ENCODE results near the gene SRPK3. TPM values are rescaled to one million over a fixed set of nuclear protein-coding genes. Genes with fewer than 3 reads are reported as not detected.

SRPK3 gene
- total and polyA plus RNA-seq, 2 experiments from 2014 or later: 0.71 TPM; not detected in 1

DNA sequence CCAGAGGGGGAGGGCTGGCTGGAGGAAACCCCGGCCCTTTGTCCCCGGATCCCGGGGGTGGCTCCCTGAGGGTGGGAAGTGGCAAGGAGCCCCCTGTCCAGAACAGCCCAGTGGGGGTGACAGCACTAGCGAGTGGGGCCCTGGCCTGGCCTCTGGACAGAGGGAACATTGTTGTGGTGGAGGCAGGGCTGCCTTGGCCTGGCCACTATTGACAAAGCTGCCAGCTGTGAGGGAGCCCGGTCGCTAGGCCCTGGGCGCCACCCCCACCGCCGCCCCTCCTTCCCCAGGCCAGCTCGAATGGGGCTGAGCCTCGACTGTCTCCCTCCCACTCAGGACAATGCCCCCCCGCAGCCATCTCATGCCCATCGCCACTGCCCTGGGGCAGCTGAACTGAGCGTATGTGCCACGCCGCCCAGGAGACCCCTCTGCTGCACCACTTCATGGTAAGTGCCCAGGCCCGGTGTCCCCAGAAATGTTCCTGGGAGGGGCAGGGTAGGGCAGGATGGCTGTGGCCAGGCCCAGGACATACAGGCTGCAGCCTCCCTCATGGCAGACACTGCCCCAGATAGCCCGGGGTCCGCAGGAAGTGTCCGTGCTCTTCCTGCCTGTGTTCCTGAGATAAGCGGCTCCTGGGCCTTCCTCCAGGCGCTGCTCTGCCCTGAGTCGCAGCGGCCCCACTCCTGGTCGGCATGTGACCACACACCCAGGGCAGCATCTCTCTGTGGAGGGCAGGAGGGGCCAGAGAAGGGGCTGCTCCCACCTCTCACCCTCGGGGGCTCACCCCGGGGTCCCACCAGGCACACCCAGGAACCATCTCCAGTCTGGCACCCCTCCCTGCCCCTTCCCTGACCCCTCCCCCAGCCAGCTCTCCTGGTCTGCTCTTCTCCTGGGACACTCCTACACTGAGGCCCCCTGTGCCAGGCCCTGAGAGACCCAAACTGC, 15.4 kb upstream of the SRPK3 start:
- TF ChIP-seq CTCF (IDR thresholded peaks at IDR 0.05; ENCODE audit: low read depth, low read length): no peak
- H3K4me1 ChIP-seq (ENCODE audit: low read depth): peaks cover 5% of the 10 kb centered on the region
- H3K36me3 ChIP-seq: no peaks in the 10 kb centered on the region
- no peaks in the 10 kb centered on the region for H3K9me3 ChIP-seq (ENCODE audit: low read depth)
- DNase-seq (ENCODE audit: low read depth in 1 of 2, low spot score in 1 of 2): peak in 1 of 2 donors; percentile 25
- H3K27ac ChIP-seq: no peak overlapping the region
- no peak overlapping the region for H3K4me3 ChIP-seq
- H3K27me3 ChIP-seq: no peaks in the 10 kb centered on the region

- no peak overlapping the region for H3K4me3 ChIP-seq
- H3K9me3 ChIP-seq (ENCODE audit: low read depth): no peaks in the 10 kb centered on the region
- H3K36me3 ChIP-seq: no peaks in the 10 kb centered on the region
- H3K27ac ChIP-seq: no peak overlapping the region
- peaks cover 5% of the 10 kb centered on the region for H3K4me1 ChIP-seq (ENCODE audit: low read depth)
- TF ChIP-seq CTCF (IDR thresholded peaks at IDR 0.05; ENCODE audit: low read depth, low read length): no peak
- DNase-seq (ENCODE audit: low read depth in 1 of 2, low spot score in 1 of 2): peak; percentile 13 to 74
- H3K27me3 ChIP-seq: no peaks in the 10 kb centered on the region
Observed at GRCh38 chrX:153766098-153766817, 14.6 kb upstream of the SRPK3 start.

DNA sequence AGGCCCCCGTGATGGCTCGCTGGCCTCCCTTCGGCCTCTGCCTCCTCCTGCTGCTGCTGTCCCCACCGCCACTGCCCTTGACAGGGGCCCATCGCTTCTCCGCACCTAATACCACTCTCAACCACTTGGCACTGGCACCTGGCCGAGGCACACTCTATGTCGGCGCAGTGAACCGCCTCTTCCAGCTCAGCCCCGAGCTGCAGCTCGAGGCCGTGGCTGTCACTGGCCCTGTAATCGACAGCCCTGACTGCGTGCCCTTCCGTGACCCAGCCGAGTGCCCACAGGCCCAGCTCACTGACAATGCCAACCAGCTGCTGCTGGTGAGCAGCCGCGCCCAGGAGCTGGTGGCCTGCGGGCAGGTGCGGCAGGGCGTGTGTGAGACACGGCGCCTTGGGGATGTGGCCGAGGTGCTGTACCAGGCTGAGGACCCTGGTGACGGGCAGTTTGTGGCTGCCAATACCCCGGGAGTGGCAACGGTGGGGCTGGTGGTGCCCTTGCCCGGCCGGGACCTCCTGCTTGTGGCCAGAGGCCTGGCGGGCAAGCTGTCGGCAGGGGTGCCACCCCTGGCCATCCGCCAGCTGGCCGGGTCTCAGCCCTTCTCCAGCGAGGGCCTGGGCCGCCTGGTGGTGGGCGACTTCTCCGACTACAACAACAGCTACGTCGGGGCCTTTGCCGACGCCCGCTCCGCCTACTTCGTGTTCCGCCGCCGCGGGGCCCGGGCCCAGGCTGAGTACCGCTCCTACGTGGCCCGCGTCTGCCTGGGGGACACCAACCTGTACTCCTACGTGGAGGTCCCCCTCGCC, 13.8 kb upstream of the SRPK3 start:
- no peak for TF ChIP-seq CTCF (IDR thresholded peaks at IDR 0.05; ENCODE audit: low read depth, low read length)
- no peak overlapping the region for H3K27ac ChIP-seq
- no peaks in the 10 kb centered on the region for H3K27me3 ChIP-seq
- no peak for DNase-seq (ENCODE audit: low read depth in 1 of 2, low spot score in 1 of 2)
- H3K9me3 ChIP-seq (ENCODE audit: low read depth): no peaks in the 10 kb centered on the region
- H3K36me3 ChIP-seq: no peaks in the 10 kb centered on the region
- no peak overlapping the region for H3K4me3 ChIP-seq
- H3K4me1 ChIP-seq (ENCODE audit: low read depth): peaks cover 5% of the 10 kb centered on the region

DNA sequence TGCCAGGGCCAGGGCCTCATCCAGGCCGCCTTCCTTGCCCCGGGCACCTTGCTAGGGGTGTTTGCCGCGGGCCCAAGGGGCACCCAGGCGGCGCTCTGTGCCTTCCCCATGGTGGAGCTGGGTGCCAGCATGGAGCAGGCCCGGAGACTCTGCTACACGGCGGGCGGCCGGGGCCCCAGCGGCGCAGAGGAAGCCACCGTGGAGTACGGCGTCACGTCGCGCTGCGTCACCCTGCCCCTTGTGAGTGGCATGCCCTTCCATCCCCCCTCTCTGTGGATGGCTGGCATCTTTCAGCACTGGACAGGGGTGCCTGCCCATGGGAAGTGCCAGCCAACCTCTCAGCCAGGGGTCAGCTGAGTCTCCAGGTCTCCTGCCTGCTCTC, 13.2 kb upstream of the SRPK3 start:
- Histone ChIP-seq H3K27me3 (no peaks in the 10 kb centered on the region), H3K36me3 (no peaks in the 10 kb centered on the region), H3K27ac (no peak overlapping the region), H3K4me3 (no peak overlapping the region), H3K4me1 (ENCODE audit: low read depth) (peaks cover 5% of the 10 kb centered on the region), H3K9me3 (ENCODE audit: low read depth) (no peaks in the 10 kb centered on the region)
- no peak for TF ChIP-seq CTCF (IDR thresholded peaks at IDR 0.05; ENCODE audit: low read depth, low read length)
- no peak for DNase-seq (ENCODE audit: low read depth in 1 of 2, low spot score in 1 of 2)
